ENCODE measurements around the gene GPRC5B.

The GPRC5B gene, protein sequence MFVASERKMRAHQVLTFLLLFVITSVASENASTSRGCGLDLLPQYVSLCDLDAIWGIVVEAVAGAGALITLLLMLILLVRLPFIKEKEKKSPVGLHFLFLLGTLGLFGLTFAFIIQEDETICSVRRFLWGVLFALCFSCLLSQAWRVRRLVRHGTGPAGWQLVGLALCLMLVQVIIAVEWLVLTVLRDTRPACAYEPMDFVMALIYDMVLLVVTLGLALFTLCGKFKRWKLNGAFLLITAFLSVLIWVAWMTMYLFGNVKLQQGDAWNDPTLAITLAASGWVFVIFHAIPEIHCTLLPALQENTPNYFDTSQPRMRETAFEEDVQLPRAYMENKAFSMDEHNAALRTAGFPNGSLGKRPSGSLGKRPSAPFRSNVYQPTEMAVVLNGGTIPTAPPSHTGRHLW

DNA sequence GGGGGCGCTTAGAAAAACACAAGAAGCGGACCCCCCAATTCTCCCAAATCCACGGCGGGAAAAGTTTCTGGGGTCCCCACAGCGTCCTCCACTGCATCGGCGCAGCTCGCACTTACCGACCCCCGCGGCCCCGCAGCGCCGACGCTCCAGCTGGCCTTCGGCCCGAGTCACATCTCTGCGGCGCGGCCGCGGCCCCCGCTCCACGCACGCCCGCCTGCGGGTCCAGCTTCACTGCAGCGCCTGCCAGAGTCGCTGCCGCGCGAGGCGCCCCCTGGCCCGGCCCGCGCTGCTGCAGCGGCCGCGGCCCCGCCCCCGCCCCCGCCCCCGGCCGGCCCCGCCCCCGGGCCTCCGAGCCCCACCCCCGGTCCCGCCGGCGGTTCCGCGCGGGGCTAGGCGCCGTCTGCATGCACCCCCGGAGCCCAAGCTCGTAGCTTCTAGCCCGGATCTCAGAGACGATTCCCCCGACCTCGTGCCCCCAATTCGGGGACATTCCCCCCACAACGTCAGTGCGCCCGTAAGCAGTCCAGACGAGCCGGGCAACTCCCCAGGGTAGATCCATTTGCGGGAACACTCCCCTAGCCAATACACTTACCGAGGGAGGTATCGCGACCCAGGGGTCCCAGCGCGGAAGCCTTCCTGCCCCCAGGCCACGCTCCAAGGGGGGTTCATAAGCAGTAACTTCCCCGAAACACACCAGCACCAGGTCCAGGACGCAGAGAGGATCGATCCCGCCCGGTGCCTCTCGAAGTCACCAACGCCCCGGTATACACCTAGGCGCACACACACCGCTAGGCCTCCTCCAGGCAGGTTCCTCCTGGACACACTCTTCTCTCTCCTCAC is at the start of gene GPRC5B:
Gene GPRC5B, minus strand, starts transcription at position 238 of the 840 bp plus-strand sequence. CDS start 12,003 bp downstream, outside the sequence.
- DNase-seq (ENCODE audit: low read depth) = no peak

DNA sequence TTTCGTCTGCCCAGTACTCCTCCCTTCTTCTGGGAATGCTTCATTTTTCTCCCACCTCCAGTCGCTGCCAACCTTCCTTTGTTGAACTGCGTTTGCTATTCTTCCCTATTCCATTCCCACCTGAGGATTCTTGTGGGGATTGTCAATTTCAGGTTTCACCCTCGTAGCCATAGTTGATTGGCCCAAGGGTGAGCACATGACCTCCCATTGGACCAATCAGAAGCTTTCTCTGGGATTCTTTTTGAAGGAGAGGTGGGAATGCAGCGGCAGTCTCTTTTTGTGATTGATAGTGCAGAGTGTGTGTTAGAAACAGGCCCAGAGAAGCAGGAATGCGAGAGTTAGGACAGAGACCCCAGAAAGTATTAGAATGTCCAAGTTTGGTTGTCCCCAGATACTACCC is 49.1 kb upstream of the GPRC5B start:
- no peak for DNase-seq (ENCODE audit: low read depth)

DNA sequence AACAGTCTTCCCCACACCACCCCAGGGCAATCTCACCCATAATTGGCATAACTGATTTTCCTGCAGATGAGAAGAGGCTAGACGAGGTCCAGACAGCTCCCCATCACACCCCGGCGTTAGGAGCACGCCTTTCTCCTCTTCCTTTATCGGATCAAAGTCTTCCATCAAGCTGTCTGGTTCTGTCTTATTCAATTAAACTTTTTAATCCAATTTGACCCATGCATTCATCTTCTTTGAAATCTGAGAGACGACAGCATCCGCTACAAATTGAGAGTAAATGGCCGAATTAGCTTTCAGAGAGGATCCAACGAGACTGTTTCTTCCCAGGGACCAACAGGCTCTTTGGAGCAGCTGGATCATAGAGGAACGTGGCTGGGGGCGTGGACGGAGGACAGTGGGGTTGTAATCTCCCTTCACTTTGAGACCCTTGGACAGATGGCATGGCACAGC is 44.4 kb upstream of the GPRC5B start:
- no peak for DNase-seq (ENCODE audit: low read depth)

DNA sequence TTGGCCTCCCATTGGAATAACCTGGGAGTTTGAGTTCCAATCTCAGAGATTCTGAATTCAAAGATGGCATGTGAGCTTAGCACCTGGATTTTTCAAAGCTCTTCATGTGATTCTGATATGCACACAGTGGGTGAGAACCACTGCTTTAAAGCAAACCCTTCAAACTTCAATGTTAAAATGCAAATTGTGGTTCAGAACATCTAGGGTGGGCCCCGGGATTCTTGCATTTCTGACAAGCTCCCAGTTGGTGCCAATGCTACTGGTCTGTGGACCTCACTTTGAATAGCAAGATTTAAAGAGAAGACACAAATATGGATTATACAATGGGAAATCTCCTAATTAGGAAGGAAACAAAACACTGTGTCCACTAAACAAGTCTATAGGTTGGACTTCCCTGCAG is 43.8 kb upstream of the GPRC5B start:
- DNase-seq (ENCODE audit: low read depth) = no peak

DNA sequence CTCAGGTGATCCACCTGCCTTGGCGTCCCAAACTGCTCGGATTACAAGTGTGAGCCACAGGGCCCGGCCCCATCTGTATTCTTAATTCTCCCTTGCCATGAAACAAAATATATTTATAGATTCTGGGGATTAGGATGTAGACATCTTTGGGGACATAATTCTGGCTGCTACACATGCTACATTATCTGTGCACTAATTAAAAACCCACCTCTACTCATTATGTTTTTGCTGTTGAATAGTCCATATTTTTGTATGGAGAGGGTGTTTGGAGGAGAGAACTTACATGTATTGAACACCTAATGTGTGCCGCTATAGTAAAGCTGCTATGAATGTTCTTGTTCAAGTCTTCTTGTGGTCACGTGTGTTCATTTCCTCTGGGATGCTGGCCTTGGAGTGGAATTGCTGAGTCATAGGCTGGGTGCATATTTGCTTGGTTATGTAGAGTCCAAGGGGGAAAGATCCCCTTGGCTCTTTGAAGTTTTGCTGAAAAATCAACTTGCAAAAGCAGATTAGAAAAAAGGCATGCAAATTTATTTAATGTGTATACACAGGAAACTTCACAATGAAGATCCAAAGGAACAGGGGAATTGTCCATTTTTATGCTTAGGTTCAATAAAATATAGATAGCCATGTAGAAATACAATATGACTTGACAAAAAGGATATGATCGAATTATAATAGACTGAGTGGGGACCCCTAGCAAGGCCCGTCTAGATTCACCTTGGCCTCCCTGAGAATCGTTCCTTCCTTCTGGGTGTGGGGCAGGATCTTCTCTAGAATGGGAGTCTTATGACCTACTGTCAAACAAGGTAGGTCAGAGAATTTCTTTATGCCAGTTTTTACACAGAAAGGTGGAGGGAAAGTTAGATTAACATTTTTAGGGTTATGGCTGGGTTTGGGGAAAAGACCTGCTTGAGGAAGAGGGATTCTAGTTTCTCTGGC is 42.1 kb upstream of the GPRC5B start:
- no peak for DNase-seq (ENCODE audit: low read depth)

DNA sequence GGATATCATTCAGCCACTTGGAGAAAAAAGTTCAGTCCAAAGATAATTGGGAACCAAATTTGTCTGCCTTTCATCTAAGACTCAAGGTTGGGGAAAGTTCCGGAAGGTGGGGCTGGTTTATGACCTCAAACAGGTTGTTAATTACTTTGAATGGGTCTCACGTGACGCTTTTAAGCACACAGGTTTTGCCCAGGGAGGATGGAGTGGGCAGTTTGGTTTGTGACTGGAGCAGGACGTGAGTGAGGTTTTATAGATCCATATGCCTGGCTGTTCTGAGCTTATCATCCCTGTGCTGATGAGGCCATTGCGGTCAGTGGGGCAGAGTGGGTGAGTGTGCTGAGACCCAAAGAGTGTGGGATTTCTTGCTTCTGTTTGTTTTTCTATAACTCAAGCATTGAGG is 38.7 kb upstream of the GPRC5B start:
- DNase-seq (ENCODE audit: low read depth) = no peak

DNA sequence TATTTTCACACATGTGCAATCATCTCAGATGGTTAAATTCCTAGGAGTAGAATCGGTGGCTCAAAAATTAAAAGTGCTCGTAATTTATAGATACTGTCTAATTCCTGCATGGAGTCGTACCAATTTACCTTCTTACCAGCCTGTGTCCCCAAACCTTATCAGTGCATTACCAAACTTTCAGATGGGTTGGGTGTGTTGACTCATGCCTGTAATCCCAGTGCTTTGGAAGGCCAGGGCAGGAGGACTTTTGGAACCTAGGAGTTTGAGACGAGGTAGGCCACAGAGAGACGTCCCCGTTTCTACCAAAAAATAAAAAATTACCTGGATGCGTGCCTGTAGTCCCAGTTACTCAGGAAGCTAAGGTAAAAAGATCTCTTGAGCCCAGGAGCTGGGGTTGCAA is 34.5 kb upstream of the GPRC5B start:
- no peak for DNase-seq (ENCODE audit: low read depth)

DNA sequence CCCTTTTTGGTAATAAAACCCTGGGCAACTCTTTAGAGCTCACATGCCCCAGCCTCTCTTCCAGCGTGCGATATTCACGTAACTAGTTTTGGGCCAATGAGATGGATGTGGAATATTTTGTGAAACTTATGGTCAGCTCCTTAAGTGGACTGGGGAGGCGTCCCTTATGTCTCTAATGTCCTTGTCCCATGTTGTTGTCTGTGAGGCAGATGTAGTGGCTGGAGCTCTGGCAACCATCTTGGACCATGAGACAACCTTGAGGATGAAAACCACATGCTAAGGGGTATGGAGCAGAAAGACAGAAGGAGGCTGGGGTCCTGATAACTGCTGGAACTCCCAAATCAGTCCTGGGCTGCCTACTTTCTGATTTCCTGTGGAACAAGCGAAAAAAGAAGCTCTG is 31.4 kb upstream of the GPRC5B start:
- no peak for DNase-seq (ENCODE audit: low read depth)

DNA sequence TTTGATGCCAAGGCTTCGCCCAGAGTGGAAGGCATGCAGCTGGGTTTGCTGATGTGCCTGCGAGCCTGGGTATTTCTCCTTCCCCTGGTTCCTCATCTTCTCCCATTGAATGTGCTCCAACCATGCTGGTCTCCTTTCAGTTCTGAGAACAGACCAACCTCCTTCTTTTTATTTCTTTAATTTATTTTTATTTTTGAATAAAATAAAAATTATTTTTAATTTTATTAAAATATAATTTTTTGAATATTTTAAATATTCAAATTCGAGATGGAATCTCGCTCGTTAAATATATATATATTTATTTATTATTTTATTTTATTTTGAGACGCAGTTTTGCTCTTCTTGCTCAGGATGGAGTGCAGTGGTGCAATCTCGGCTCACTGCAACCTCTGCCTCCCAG is 30.2 kb upstream of the GPRC5B start:
- DNase-seq (ENCODE audit: low read depth) = no peak

DNA sequence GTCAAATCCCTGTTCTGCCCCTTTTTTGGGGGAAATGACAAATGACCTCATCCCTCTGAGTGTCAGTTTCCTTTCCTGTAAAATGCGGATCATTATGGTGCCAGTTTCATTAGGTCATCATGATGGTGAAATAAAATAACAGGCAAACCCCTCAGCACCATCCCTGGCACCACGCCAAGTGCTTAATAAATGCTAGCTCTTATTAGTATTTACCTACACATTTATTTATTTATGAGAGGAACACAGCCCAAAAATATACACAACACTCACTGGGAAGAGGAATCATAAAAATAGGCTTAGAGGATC is 28.6 kb upstream of the GPRC5B start:
- DNase-seq (ENCODE audit: low read depth) = no peak

DNA sequence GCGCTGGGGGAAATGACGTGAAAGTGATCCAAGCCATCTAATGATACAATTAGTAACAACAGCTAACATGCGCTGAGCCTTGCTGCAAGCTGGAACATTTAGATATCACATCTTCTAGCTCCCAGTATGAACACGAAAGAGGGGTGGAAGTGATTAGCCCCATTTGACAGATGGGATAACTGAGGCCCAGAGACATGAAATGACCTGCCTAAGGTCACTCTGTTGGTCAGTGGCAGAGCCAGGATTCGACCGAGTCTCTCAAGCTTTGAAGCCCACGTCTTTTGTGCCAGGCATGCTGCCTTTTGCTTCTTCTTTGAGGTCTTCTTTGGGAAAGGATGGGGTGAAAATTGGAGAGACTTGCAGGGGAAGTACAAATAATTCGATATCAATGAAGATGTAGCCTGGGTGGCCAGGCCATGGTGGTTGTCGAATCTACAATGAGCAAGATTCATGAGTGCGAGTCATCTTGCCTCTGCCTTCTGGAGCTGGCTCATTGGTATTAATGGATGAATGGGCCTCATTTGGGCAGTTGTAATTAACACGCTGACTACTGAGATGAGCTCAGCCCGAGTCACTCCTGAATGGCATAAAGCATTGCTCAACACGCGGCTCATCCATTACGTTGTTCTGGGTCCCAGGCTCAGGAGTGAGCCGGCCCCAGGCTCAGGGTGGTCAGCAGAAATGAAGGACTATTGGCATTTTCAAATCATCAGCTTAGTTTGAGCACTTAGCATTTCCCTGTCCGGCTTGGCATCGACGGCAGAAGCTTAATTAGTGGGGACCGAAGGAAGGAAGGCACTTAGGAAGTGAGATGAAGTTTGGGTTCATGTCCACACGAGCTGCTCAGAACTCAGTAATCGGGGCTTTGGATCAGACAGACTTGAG is 28.0 kb upstream of the GPRC5B start:
- DNase-seq (ENCODE audit: low read depth) = no peak

DNA sequence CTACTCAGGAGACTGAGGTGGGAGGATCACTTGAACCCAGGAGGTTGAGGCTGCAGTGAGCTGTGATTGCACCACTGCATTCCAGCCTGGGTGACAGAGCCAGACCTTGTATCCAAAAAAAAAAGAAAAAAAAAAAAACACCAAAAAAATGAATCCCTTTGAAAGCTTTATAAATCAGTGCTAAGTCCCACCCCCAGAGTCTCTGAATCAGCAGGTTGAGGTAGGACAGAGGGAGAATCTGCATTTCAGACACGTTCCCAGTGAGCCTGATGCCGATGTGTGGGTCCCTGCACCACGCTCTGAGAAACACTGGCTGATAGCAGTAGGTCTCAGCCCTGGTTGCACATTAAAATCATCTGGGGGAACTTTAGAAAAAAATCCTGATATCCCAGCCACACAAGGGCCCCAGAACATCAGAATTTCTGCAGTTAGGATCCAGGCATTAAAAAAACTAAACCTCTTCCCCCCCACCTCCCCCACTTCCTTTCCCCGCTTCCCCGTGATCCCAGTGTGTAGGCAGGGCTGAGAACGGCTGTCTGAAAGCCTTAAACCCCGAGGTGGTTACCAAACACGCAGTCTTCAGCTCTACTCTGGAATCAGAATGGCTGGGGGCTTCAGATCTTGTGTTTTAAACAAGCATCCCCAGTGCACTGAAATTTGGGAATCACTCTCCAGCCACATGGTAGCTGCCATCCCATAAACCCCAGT is 27.3 kb upstream of the GPRC5B start:
- no peak for DNase-seq (ENCODE audit: low read depth)

DNA sequence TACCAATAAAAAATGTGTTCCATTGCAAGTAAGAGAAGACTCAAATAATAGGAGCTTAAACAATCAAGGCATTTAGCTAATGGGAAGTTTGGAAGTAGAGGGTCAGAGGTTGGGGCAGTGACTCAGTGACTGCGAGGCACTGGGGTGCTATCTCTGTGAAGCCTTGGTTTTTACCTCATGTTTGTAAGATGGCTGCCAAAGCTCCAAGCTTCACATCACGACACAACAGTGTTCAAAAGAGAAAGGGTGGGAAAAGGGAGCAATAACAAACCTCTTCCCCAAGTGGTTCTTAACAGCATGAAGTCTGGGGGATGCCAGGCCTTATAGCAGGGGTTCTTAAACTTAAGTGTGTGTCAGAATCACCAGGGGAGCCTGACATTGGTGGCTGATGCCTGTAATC is 26.6 kb upstream of the GPRC5B start:
- DNase-seq (ENCODE audit: low read depth) = no peak

DNA sequence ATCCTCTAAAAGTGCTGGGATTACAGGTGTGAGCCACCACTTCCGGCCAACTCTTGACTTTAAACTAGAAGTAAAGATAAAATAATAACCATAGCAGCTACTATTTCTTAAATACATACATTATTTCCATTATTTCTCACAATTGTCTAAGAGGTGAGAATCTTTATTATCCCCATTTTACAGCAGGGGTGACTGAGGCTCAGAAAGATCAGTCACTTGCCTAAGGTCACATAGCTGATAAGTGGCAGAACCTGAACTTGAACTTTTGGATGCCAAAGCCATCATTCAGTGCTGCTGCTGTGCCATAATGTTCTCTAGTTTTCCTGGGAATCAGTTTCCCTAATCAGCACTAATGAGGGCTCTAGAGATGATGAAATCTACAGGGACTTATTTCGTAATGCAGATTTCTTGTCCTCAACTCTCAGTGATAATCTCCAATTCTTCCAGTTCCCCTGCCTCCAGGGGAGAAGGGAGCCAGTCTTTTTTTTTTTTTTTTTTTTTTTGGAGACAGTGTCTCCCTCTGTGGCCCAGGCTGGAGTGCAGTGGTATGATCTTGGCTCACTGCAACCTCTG is 25.2 kb upstream of the GPRC5B start:
- no peak for DNase-seq (ENCODE audit: low read depth)

DNA sequence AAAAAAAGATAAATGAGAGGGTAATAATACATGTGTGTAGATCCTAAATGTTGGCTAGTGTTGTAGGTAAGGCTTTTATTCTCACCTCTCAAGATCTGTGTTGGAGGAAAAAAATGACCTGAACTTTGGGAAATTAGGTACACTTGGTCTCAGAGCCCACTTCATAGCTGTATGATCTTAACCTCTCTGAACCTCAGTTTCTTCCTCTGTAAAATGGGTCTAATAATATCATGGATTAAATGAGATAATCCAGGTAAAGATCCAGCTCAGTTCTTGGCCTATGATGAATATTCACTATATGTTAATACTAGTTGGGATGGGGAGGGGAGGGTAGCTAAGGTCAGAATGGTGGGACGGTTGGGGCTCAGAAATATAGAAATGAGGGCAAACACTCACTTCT is 24.3 kb upstream of the GPRC5B start:
- DNase-seq (ENCODE audit: low read depth) = no peak

DNA sequence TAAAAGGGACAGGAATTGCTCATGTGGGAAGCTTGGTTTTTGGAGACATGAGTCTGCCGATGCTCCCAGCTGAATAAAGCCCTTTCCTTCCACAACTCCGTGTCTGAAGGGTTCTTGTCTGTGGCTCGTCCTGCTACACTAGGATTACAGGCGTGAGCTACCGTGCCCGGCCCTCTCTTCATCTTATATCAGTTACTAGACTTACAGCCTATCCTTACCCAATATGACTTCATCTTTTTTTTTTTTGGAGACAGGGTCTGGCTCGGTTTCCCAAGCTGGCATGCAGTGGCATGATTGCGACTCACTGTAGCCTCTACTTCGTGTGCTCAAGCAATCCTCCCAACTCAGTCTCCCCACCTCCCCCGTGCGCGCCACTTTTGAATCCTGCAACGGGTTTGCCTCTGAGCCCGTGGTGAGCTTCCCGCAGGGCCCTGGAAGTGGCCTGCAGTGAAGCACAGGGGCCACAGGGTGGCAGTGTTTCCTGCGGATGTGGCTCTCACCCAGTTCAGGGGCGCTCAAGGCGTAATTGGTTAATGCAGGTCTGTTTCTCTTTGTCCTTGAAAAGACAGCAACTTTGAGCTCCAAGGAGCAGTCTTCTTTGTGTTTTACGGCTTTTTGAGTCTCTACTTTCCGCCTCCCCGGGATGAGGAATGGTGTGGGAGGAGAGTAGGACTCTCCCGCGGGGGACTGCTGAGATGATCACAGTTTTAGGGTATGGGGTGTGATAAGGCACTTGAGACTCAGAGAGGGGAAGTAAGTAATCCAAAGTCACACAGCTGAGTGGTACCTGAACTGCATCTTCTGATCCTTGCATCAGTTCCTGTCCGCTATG is 22.7 kb upstream of the GPRC5B start:
- peak; percentile 37 for DNase-seq (ENCODE audit: low read depth)

DNA sequence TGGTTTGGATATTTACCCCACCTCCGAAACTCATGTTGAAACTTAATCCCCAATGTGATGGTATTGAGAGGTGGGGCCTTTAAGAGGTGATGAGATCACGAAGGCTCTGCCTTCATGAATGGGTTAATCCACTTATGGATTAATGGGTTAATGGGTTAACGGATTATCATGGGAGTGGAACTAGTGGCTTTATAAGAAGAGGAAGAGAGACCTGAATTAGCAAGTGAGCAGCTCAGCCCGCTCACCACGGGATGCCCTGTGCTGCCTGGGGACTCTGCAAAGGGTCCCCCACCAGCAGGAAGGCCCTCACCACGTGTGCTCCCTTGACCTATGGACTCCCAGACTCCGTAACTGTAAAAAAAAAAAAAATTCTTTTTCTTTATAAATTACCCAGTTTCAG is 16.5 kb upstream of the GPRC5B start:
- DNase-seq (ENCODE audit: low read depth) = no peak

DNA sequence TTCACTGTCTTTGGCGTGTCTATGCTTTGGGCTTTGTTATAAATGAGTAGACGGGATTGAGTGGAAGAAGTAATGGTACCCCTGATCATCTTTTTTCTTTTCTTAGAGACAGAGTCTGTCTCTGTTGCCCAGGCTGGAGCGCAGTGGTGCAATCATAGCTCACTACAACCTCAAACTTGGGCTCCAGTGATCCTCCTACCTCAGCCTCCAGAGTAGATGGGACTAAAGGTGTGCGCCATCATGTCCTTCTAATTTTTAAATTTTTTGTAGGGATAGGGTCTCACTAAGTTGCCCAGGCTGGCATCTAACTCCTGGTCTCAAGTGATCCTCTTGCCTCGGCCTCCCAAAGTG is 14.9 kb upstream of the GPRC5B start:
- DNase-seq (ENCODE audit: low read depth) = no peak

DNA sequence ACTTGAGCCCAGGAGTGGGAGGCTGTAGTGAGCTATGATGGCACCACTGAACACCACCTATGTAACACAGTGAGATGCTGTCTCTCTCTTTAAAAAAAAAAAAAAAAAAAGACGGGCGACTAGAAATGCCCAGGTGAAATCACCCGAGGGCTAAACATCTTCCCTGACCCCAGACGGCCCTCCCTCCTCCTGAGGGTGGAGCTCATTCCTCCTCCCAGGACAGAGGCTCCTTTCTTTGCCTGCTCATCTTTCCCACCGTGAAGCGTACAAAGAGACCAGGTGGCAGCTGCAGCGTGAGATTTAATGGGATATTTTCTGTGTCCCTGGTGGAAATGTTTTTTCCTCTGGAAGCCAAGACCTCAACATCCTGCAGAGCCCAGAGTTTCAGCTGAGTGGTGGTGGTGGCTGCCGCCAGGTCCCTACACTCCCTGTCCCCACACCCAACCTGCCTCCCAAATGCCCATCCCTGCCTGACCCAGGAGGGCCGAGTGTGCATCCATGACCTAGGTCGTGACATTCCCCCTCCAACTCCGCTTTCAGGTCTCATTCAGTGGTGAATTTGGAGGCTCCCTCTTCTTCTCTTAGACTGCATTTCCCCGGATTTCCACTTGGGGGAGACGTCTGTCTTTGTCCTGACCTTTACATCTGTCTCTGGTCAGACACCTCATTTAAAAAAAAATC is 14.4 kb upstream of the GPRC5B start:
- peak; percentile 39 for DNase-seq (ENCODE audit: low read depth)

All from fibroblast of gingiva (primary cell).